ENCODE measurements around the gene KPNB1.

KPNB1 gene

GRCh38 chr17:47728214-47728877, 78.6 kb downstream of the KPNB1 start:
- DNase-seq (ENCODE audit: low read depth in 4 of 4, low spot score in 1 of 4): no peak

DNA sequence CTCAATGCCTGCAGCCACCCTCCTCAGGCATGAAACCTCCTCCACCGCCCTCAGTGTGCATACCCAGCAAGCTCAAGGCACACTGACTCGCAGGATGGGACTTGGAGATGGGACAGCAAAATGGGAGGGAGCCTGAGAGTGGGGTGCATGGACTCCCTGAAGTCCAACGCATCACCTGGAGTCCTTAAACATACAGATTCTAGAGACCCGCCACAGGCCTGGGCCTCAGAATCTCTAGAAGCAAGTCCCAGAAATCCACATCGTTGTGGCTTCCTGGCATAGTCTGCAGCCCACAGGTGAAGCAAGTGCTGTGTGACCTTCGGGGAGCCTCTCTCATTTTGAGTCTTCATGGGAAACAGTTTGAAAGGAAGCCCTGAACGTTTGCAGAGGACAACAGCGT, 79.8 kb downstream of the KPNB1 start:
- no peak for DNase-seq (ENCODE audit: low read depth in 4 of 4, low spot score in 1 of 4)

- no peak for DNase-seq (ENCODE audit: low read depth in 4 of 4, low spot score in 1 of 4)
Measured at GRCh38 chr17:47730681-47731080, 81.0 kb downstream of the KPNB1 start.

DNA sequence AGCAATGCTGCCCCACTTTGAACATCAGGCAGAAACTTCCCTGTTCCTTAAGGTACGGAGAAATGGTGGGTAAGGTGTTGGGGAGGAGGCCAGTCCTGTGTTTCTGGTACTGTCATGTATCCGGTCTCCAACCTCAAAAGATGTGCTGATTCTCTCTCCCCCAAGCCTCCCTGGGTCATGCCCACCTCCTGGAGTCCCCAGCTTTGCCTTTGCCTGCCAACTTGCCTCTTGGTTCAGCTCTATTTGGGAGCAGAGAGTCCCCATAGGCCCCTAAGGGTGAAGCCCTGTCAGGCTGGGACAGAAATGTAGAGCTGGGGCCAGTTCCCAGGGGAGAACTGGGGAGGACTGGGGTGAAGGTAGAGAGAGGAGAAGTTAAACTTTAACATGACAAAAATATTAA, 81.7 kb downstream of the KPNB1 start:
- DNase-seq (ENCODE audit: low read depth in 4 of 4, low spot score in 1 of 4): no peak

GRCh38 chr17:47732399-47733046, 82.8 kb downstream of the KPNB1 start:
- DNase-seq (ENCODE audit: low read depth in 4 of 4, low spot score in 1 of 4): no peak

DNA sequence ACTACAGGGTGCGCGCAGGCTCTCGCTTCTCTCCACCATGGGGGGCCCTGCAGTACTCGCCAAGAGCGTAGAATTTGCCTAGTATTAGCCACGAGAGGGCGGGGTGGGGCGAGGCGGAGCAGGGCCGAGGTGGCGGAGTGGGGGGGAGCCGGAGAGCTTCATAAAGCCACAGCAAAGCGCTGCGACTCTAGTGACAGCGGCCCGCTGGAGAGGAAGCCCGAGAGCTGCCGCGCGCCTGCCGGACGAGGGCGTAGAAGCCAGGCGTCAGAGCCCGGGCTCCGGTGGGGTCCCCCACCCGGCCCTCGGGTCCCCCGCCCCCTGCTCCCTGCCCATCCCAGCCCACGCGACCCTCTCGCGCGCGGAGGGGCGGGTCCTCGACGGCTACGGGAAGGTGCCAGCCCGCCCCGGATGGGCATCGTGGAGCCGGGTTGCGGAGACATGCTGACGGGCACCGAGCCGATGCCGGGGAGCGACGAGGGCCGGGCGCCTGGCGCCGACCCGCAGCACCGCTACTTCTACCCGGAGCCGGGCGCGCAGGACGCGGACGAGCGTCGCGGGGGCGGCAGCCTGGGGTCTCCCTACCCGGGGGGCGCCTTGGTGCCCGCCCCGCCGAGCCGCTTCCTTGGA, 83.4 kb downstream of the KPNB1 start, which contains the start of gene TBX21:
Gene TBX21, plus strand, starts transcription at position 190 of the 627 bp plus-strand sequence. Its CDS starts 219 bp downstream, at position 409.
- DNase-seq (ENCODE audit: low read depth in 4 of 4, low spot score in 1 of 4): peak; percentile 71 to 90 (median 83)

GRCh38 chr17:47733674-47734410, 84.1 kb downstream of the KPNB1 start:
- DNase-seq (ENCODE audit: low read depth in 4 of 4, low spot score in 1 of 4): no peak

- no peak for DNase-seq (ENCODE audit: low read depth in 4 of 4, low spot score in 1 of 4)
Measured at GRCh38 chr17:47735139-47735464, 85.4 kb downstream of the KPNB1 start.
